Parathyroid adenoma (tissue), 2 donors: ENCODE results near the gene SPPL2A.

Experiments used
- H2AFZ ChIP-seq: fragments of 300-600 bp; sonication (generic); one replicate; pipeline ENCODE4 v1.7.0; 2017; ENCODE audit warnings: antibody characterized with exemption, mild to moderate bottlenecking
- H3K27ac ChIP-seq: fragments of 300-600 bp; sonication (generic); one replicate; pipeline ENCODE4 v1.7.0; 2017
- H3K27me3 ChIP-seq: fragments of 300-600 bp; sonication (generic); one replicate; pipeline ENCODE4 v1.7.0; 2017; ENCODE audit warnings: low read length; ENCODE audit not compliant: control insufficient read depth, insufficient read depth
- H3K36me3 ChIP-seq: fragments of 300-600 bp; sonication (generic); one replicate; pipeline ENCODE4 v1.7.0; 2017; ENCODE audit warnings: low read length; ENCODE audit not compliant: control insufficient read depth, insufficient read depth
- H3K4me1 ChIP-seq: fragments of 300-600 bp; sonication (generic); one replicate; pipeline ENCODE4 v1.7.0; 2017; ENCODE audit warnings: control low read depth
- H3K4me2 ChIP-seq: fragments of 300-600 bp; sonication (generic); one replicate; pipeline ENCODE4 v1.7.0; 2017; ENCODE audit warnings: low read length
- H3K4me3 ChIP-seq: fragments of 300-600 bp; sonication (generic); one replicate; pipeline ENCODE4 v1.7.0; 2017; ENCODE audit warnings: low read depth, low read length
- H3K79me2 ChIP-seq: fragments of 300-600 bp; sonication (generic); one replicate; pipeline ENCODE4 v1.7.0; 2017; ENCODE audit warnings: control low read depth
- H3K9ac ChIP-seq: fragments of 300-600 bp; sonication (generic); one replicate; pipeline ENCODE4 v1.7.0; 2017; ENCODE audit warnings: mild to moderate bottlenecking
- H3K9me3 ChIP-seq: fragments of 300-600 bp; sonication (generic); one replicate; pipeline ENCODE4 v1.7.0; 2017; ENCODE audit warnings: low read length; ENCODE audit not compliant: control insufficient read depth
- CTCF ChIP-seq: fragments of 300-600 bp; sonication (generic); IDR thresholded peaks from one replicate; pipeline ENCODE4 v1.7.0; 2017; ENCODE audit warnings: antibody characterized with exemption, mild to moderate bottlenecking
- donor health status: primary hyperparathyroidism.

The SPPL2A gene

GRCh38 chr15:50751394-50751793 is 14.1 kb downstream of the SPPL2A start:
- no peaks in the 10 kb centered on the region for H3K4me1 ChIP-seq
- H2AFZ ChIP-seq = no peak overlapping the region
- peaks cover 9% of the 10 kb centered on the region for H3K79me2 ChIP-seq
- H3K27me3 ChIP-seq = no peaks in the 10 kb centered on the region
- no peak overlapping the region for H3K4me3 ChIP-seq
- H3K27ac ChIP-seq = no peak overlapping the region
- H3K9ac ChIP-seq = no peak overlapping the region
- H3K9me3 ChIP-seq = no peaks in the 10 kb centered on the region
- no peak overlapping the region for H3K4me2 ChIP-seq
- no peak for TF ChIP-seq CTCF
- no peaks in the 10 kb centered on the region for H3K36me3 ChIP-seq

GRCh38 chr15:50750227-50750705 is 15.2 kb downstream of the SPPL2A start:
- peaks cover 7% of the 10 kb centered on the region for H3K79me2 ChIP-seq
- H3K27ac ChIP-seq = no peak overlapping the region
- no peaks in the 10 kb centered on the region for H3K36me3 ChIP-seq
- H3K4me3 ChIP-seq = no peak overlapping the region
- H3K9ac ChIP-seq = no peak overlapping the region
- no peak for TF ChIP-seq CTCF
- no peaks in the 10 kb centered on the region for H3K4me1 ChIP-seq
- no peak overlapping the region for H2AFZ ChIP-seq
- H3K4me2 ChIP-seq = no peak overlapping the region
- H3K9me3 ChIP-seq = no peaks in the 10 kb centered on the region
- no peaks in the 10 kb centered on the region for H3K27me3 ChIP-seq

- Histone ChIP-seq H3K4me3 (no peak overlapping the region), H3K79me2 (no peaks in the 10 kb centered on the region), H3K9ac (no peak overlapping the region), H3K9me3 (no peaks in the 10 kb centered on the region), H3K27ac (no peak overlapping the region), H3K4me2 (no peak overlapping the region), H3K36me3 (no peaks in the 10 kb centered on the region), H3K4me1 (no peaks in the 10 kb centered on the region), H3K27me3 (no peaks in the 10 kb centered on the region), H2AFZ (no peak overlapping the region)
- TF ChIP-seq CTCF = no peak
These were observed 18.0 kb downstream of the SPPL2A start for GRCh38 chr15:50747523-50747922.

GRCh38 chr15:50744601-50745000 is 20.9 kb downstream of the SPPL2A start:
- H3K36me3 ChIP-seq = no peaks in the 10 kb centered on the region
- H3K4me3 ChIP-seq = no peak overlapping the region
- H3K27me3 ChIP-seq = no peaks in the 10 kb centered on the region
- H3K9me3 ChIP-seq = no peaks in the 10 kb centered on the region
- no peak overlapping the region for H3K27ac ChIP-seq
- no peak overlapping the region for H3K4me2 ChIP-seq
- H3K9ac ChIP-seq = no peak overlapping the region
- no peak overlapping the region for H2AFZ ChIP-seq
- no peaks in the 10 kb centered on the region for H3K4me1 ChIP-seq
- TF ChIP-seq CTCF = no peak
- no peaks in the 10 kb centered on the region for H3K79me2 ChIP-seq

- no peaks in the 10 kb centered on the region for H3K36me3 ChIP-seq
- no peak overlapping the region for H2AFZ ChIP-seq
- H3K9me3 ChIP-seq = no peaks in the 10 kb centered on the region
- no peaks in the 10 kb centered on the region for H3K4me1 ChIP-seq
- no peak overlapping the region for H3K27ac ChIP-seq
- no peak for TF ChIP-seq CTCF
- H3K4me2 ChIP-seq = no peak overlapping the region
- no peak overlapping the region for H3K4me3 ChIP-seq
- no peaks in the 10 kb centered on the region for H3K79me2 ChIP-seq
- H3K27me3 ChIP-seq = no peaks in the 10 kb centered on the region
- no peak overlapping the region for H3K9ac ChIP-seq
These were observed 24.6 kb downstream of the SPPL2A start for GRCh38 chr15:50740955-50741354.
